NCI-H1930 (cell line): ENCODE results near the gene SCAPER.

Experiments used
- DNase-seq, 2 experiments: peaks; one replicate each; lab custom pipeline; 2025; lab: John Stamatoyannopoulos, UW

Gene SCAPER

GRCh38 chr15:76429661-76430060 lies 475.5 kb downstream of the SCAPER start:
- DNase-seq = no peak

GRCh38 chr15:76426941-76427340 lies 478.2 kb downstream of the SCAPER start:
- no peak for DNase-seq

GRCh38 chr15:76418352-76419140 lies 486.6 kb downstream of the SCAPER start:
- DNase-seq = no peak

- DNase-seq = no peak
Measured at GRCh38 chr15:76401285-76401684, 503.9 kb downstream of the SCAPER start.

- DNase-seq = peak in 1 of 2 experiments; percentile 7
Measured at GRCh38 chr15:76398317-76399104, 506.6 kb downstream of the SCAPER start.

- no peak for DNase-seq
Measured at GRCh38 chr15:76393614-76394013, 511.5 kb downstream of the SCAPER start.

- no peak for DNase-seq
Measured at GRCh38 chr15:76391847-76392246, 513.3 kb downstream of the SCAPER start.

- no peak for DNase-seq
Measured at GRCh38 chr15:76391309-76391708, 513.8 kb downstream of the SCAPER start.

GRCh38 chr15:76390571-76390970 lies 514.6 kb downstream of the SCAPER start:
- no peak for DNase-seq

- no peak for DNase-seq
Measured at GRCh38 chr15:76386926-76387325, 518.2 kb downstream of the SCAPER start.

- DNase-seq = no peak
Measured at GRCh38 chr15:76386178-76386577, 519.0 kb downstream of the SCAPER start.

- no peak for DNase-seq
Measured at GRCh38 chr15:76384409-76384808, 520.7 kb downstream of the SCAPER start.

GRCh38 chr15:76382987-76383728 lies 522.0 kb downstream of the SCAPER start:
- no peak for DNase-seq

GRCh38 chr15:76381366-76381765 lies 523.8 kb downstream of the SCAPER start:
- DNase-seq = no peak

- DNase-seq = no peak
Measured at GRCh38 chr15:76380249-76380648, 524.9 kb downstream of the SCAPER start.

- no peak for DNase-seq
Measured at GRCh38 chr15:76378691-76379090, 526.4 kb downstream of the SCAPER start.

GRCh38 chr15:76377751-76378150 lies 527.4 kb downstream of the SCAPER start:
- no peak for DNase-seq

GRCh38 chr15:76377217-76377616 lies 527.9 kb downstream of the SCAPER start:
- no peak for DNase-seq

GRCh38 chr15:76376816-76377215 lies 528.3 kb downstream of the SCAPER start:
- DNase-seq = no peak

- DNase-seq = no peak
Measured at GRCh38 chr15:76376029-76376428, 529.1 kb downstream of the SCAPER start.

- DNase-seq = no peak
Measured at GRCh38 chr15:76368122-76368621, 537.0 kb downstream of the SCAPER start.

- no peak for DNase-seq
Measured at GRCh38 chr15:76366714-76367113, 538.4 kb downstream of the SCAPER start.
